PC-3 (cell line): ENCODE measurements around the gene ZNF433. TPM values are rescaled to one million over a fixed set of nuclear protein-coding genes. Genes with fewer than 3 reads are reported as not detected.

ENCODE experiments used
- ATAC-seq: fragments of 200-7000 bp; cut with Tn5 transposase; 2 replicates; pipeline ENCODE4 v1.9.1; 2020; ENCODE audit warnings: mild to moderate bottlenecking, moderate library complexity
- BruUV-seq: library from RNA; stranded (reverse); fragments of 400-500 nt; replicated peaks from 2 replicates; lab custom pipeline; 2021; lab: Mats Ljungman, UMichigan
- CTCF ChIA-PET: fragments of 300-600 bp; sonication (Branson Sonifier 250); formaldehyde crosslinking; loops from one replicate; lab custom pipeline; 2022; ENCODE audit warnings: antibody characterized with exemption; lab: Charles Lee
- POLR2A ChIA-PET: fragments of 300-600 bp; sonication (Branson Sonifier 250); formaldehyde crosslinking; loops from one replicate; lab custom pipeline; 2022; ENCODE audit warnings: antibody characterized with exemption; ENCODE audit not compliant: unreplicated experiment; lab: Charles Lee
- DNase-seq: peaks from one replicate; pipeline ENCODE4 v3.0.0-alpha.2; 2015
- H2AFZ ChIP-seq: fragments of 300-600 bp; sonication (generic); 2 replicates; pipeline ENCODE4 v1.6.0; 2016; ENCODE audit warnings: antibody characterized with exemption, low read length
- H3F3A ChIP-seq: fragments of 300-600 bp; sonication (generic); one replicate; pipeline ENCODE4 v1.6.0; 2017; ENCODE audit warnings: antibody characterized with exemption, low read length, control low read depth, mild to moderate bottlenecking; ENCODE audit not compliant: unreplicated experiment
- H3K27ac ChIP-seq: fragments of 300-600 bp; sonication (generic); 2 replicates; pipeline ENCODE4 v1.5.1; 2016; ENCODE audit warnings: mild to moderate bottlenecking, low read length
- H3K27me3 ChIP-seq: fragments of 300-600 bp; sonication (generic); 2 replicates; pipeline ENCODE4 v1.6.1; 2016; ENCODE audit warnings: low read length, mixed read lengths
- H3K36me3 ChIP-seq: fragments of 300-600 bp; sonication (generic); 2 replicates; pipeline ENCODE4 v1.6.1; 2016; ENCODE audit warnings: low read depth, mixed run types, low read length, mixed read lengths
- H3K4me1 ChIP-seq: fragments of 300-600 bp; sonication (generic); 2 replicates; pipeline ENCODE4 v1.5.1; 2016; ENCODE audit warnings: low read length; ENCODE audit not compliant: insufficient read depth
- H3K4me2 ChIP-seq: fragments of 300-600 bp; sonication (generic); 2 replicates; pipeline ENCODE4 v1.6.0; 2016; ENCODE audit warnings: low read length
- H3K4me3 ChIP-seq: fragments of 300-600 bp; sonication (generic); 2 replicates; pipeline ENCODE4 v1.5.1; 2016; ENCODE audit warnings: mild to moderate bottlenecking, low read length, mixed read lengths
- H3K79me2 ChIP-seq: fragments of 300-600 bp; sonication (generic); 2 replicates; pipeline ENCODE4 v1.6.1; 2017; ENCODE audit warnings: low read length, mixed read lengths
- H3K9ac ChIP-seq: fragments of 300-600 bp; sonication (generic); 2 replicates; pipeline ENCODE4 v1.6.0; 2016; ENCODE audit warnings: mild to moderate bottlenecking, low read length
- H3K9me2 ChIP-seq: fragments of 300-600 bp; sonication (generic); replicated peaks from 2 replicates; pipeline ENCODE4 v1.6.1; 2016; ENCODE audit warnings: mixed run types, low read length, mixed read lengths
- H3K9me3 ChIP-seq: fragments of 300-600 bp; sonication (generic); 2 replicates; pipeline ENCODE4 v1.6.1; 2016; ENCODE audit warnings: low read length, mixed read lengths
- H4K20me1 ChIP-seq: fragments of 300-600 bp; sonication (generic); 2 replicates; pipeline ENCODE4 v1.6.1; 2016; ENCODE audit warnings: low read length, mixed read lengths
- CTCF ChIP-seq: fragments of 300-600 bp; sonication (generic); conservative IDR thresholded peaks from 2 replicates; pipeline ENCODE4 v1.5.1; 2017; ENCODE audit warnings: antibody characterized with exemption, low read depth, mild to moderate bottlenecking, low read length
- EZH2 ChIP-seq: fragments of 300-600 bp; sonication (generic); IDR thresholded peaks from one replicate; pipeline ENCODE4 v1.6.1; 2017; ENCODE audit warnings: antibody characterized with exemption, mild to moderate bottlenecking, low read length; ENCODE audit not compliant: unreplicated experiment
- EZH2phosphoT487 ChIP-seq: fragments of 300-600 bp; sonication (generic); IDR thresholded peaks from 2 replicates; pipeline ENCODE4 v1.6.1; 2018; ENCODE audit warnings: mild to moderate bottlenecking, antibody characterized with exemption, low read length, borderline replicate concordance
- intact Hi-C: fragments of 100-400 bp; cut with micrococcal nuclease; formaldehyde crosslinking; loops from 2 replicates; pipeline ENCODE4 v1.9.0; 2023
- total RNA-seq: library from RNA; depleted of rRNA; stranded (reverse); fragments of >200 nt; gene quantifications from 2 replicates; pipeline ENCODE4 v1.2.3, GENCODE V29; 2014

Gene ZNF433
- total RNA-seq, 1 experiment from 2014 or later: 5.4 TPM

- intact Hi-C loops: no loop called here
- Histone ChIP-seq H3F3A (no peaks in the 10 kb centered on the region), H3K9me2 (no peaks in the 10 kb centered on the region), H3K79me2 (no peaks in the 10 kb centered on the region), H3K4me3 (no peak overlapping the region; the same call in 1 of the 2 replicates), H2AFZ (no peak overlapping the region), H3K27ac (no peak overlapping the region), H4K20me1 (no peaks in the 10 kb centered on the region), H3K27me3 (no peaks in the 10 kb centered on the region), H3K4me2 (no peak overlapping the region), H3K4me1 (no peaks in the 10 kb centered on the region), H3K9me3 (peaks cover 63% of the 10 kb centered on the region), H3K36me3 (peaks cover 83% of the 10 kb centered on the region), H3K9ac (no peak overlapping the region)
- no peak for DNase-seq
- no TSS peak for BruUV-seq
- ChIA-PET CTCF (no interaction called here), POLR2A (no interaction called here)
- ATAC-seq: no peak
- no peak for TF ChIP-seq EZH2
- no peak for TF ChIP-seq EZH2phosphoT487
- no peak for TF ChIP-seq CTCF
Measured at GRCh38 chr19:12015753-12016116, 19.7 kb downstream of the ZNF433 start.

GRCh38 chr19:12015015-12015752, 20.3 kb downstream of the ZNF433 start:
- H3K9ac ChIP-seq: no peak overlapping the region
- POLR2A ChIA-PET: no interaction called here
- TF ChIP-seq EZH2phosphoT487 (no peak), EZH2 (no peak), CTCF (no peak)
- no peaks in the 10 kb centered on the region for H4K20me1 ChIP-seq
- no peaks in the 10 kb centered on the region for H3K4me1 ChIP-seq
- CTCF ChIA-PET: no interaction called here
- no peaks in the 10 kb centered on the region for H3K79me2 ChIP-seq
- peaks cover 84% of the 10 kb centered on the region for H3K36me3 ChIP-seq
- H3K27me3 ChIP-seq: no peaks in the 10 kb centered on the region
- intact Hi-C loops: no loop called here
- no peak overlapping the region for H2AFZ ChIP-seq
- BruUV-seq: TSS peak; percentile 24
- H3K9me2 ChIP-seq: no peaks in the 10 kb centered on the region
- ATAC-seq (no peak), DNase-seq (no peak)
- H3F3A ChIP-seq: no peaks in the 10 kb centered on the region
- H3K4me3 ChIP-seq: no peak overlapping the region; the same call in 1 of the 2 replicates
- no peak overlapping the region for H3K4me2 ChIP-seq
- no peak overlapping the region for H3K27ac ChIP-seq
- peaks cover 63% of the 10 kb centered on the region for H3K9me3 ChIP-seq
